ENCODE measurements around the gene PSMB2.
"Not testable (repeated sequence)": the region's sequence is repeated elsewhere in the genome, so short reads cannot be mapped to it uniquely, and the experiment has no call there.

PSMB2 gene

DNA sequence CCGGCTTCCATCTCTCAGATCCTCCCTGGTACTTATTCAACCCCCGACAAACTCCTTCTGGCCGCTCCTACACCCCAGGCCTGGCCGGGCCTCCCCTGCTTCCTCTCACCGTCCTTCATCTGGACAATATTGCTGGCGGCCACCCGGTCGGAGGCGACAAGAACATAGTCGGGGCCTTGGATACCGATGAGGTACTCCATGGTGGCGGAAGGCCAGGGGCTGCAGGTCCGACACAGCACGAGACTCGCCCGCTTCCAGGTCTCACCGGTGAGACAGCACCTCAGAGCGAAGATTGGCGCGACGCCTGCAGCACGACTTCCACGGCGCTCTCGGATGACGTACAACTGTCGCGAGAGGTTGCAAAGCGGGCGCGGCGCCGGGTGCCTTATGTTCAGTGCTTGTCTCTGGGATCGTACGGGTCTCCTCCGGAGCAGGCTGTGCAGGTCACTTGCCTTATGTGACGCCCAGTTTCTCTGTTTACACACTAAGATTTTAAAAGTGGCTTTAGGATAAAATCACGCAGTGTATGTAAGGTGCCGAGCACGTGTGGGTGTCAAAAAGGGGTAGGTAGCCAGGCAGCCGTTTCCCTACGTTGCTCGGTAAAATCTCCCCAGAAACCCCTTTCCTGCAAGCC lies at the start of gene PSMB2:
Gene PSMB2 (minus strand): TSS at position 294 of the 634 bp plus-strand sequence. CDS start 94 bp downstream, at position 200.
- DNase-seq = peak; percentile 90

DNA sequence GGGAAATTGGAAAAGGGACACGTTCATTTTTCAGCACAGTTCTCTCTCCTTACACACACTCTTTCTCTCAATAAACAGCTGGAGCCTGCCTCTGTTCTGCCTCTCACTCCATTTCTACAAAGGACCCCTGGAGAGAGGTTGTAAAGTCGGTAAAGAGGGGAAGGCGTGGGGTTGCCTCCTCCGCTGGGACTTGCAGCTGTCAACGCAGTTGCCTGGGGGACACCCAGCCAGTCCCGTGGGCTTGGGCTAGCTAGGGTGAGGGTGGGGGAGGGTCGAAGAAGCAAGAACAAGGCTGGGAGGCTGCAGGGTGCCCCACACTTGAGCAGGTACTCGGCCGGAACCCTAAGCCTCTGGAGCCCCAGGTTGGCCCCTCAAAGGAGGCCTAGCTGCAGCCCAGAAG lies 49.8 kb upstream of the PSMB2 start:
- no peak for DNase-seq

DNA sequence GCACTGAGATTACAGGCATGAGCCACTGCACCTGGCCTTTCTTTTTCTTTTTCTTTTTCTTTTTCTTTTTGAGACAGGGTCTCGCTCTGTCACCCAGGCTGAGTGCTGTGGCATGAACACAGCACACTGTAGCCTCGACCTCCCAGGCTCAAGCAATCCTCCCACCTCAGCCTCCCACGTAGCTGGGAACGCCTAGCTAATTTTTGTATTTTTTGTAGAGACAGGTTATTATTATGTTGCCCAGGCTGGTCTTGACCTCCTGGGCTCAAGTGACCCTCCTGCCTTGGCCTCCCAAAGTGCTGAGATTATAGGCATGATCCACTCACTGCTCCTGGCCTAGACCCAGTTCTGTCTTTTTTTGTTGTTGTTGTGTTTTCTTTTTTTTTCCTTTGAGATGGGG lies 48.8 kb upstream of the PSMB2 start:
- DNase-seq = not testable (repeated sequence)

DNA sequence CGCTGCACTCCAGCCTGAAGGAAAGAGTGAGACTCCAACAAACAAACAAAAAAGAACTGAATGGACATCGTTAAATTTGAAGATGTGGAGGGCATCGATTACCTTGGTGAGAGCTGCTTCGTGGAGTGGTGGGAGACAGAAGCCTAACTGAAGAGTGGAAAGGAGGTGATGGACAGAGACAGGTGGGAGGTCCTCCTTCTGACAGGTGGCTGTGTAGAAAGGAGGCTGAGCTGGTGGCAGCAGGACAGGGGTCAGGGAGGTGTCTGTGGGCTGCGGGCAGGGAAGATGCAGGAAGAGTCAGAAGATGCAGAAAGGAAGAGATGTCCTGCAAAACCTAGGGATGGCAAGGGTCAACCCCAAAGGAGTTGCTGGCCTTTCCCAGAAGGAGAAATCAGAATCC lies 46.8 kb upstream of the PSMB2 start:
- DNase-seq = no peak

DNA sequence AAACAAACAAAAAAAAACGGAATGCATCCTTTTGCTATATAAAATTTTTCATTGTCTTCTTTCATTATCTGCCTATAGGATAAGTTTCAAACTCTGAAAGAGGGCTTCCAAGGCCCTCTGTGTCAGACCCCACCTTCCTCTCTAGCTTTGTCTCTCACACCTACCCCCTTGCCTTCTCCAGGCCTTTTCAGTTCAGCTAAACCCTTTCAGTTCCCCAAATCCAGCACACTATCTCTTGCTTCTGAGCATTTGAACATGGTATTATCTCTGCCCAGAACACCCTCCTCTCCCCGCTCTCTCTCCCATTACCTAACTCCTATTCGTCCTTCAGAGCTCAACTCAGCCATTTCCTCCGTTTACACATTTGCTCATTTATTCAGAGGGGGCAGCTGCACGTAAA lies 41.7 kb upstream of the PSMB2 start:
- DNase-seq = no peak

DNA sequence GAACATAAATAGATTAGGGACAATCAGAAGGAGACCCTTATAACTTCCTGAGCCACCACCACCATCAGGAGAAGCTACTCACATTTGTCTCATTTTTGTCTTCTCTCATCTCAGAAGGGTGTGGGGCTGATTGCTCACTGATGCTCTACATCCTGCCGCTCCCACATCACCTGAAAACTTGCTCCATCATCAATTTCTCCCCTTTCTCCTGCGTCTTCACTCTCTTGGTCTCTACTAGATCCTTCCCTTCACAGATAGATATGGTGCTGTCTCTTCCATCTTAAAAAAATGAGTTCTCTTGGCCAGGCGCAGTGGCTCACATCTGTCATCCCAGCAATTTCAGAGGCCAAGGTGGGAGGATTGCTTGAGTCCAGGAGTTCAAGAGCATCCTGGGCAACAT lies 38.9 kb upstream of the PSMB2 start:
- DNase-seq = no peak

DNA sequence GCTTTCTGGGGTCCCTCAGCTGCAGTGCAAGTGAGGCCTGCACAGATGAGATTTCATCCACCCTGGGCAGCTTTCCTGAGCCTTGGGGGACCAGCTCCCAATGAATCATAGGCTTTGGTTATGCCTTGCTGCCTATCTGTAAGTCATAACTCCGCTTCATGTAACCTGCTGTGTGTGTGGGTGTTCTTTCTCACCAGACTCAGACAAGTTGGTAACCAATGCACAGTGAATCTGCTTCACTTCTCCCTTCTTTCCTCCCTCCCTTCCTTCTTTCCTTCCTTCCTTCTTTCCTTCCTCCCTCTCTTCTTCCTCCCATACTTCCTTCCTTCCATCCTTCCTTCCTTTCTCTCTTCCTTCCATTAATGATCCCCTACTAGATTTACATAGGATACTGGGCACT lies 34.4 kb upstream of the PSMB2 start:
- DNase-seq = no peak

DNA sequence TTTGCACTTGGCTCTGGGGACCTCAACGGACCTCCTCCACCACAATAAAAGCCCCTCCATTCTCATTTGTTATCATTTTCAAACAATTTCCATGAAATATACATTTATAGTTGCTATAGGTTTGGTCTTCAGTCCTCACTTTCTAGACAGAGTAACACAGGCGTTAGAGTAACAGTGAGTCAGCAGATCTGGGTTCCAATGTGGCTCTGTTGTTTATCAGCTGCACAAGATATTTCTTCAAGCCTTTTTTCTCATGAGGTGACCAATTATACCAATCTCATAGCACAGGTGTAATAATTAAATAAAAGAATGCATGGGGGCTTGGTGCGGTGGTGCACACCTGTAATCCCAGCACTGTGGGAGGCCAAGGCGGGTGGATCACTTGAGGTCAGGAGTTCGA lies 32.8 kb upstream of the PSMB2 start:
- DNase-seq = no peak

DNA sequence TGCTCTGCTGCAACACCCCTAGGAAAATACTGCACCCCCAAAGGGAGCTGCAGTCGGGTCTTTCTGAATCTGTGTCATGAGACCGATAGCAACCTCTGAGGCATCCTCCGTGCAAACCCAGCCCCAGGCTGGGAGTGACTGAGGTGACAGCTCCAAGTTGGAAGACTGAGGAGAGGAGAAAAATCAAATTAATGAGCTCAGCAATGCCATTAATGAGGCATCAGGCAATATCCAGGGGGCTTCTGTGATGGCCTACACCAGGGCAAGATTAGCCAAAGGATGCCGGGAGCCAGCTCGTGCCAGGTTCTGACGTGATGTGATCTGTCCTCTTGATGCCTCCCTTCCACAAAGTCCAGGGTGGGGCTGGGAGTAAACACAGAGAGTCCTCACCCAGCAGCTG lies 30.8 kb upstream of the PSMB2 start:
- DNase-seq = no peak

DNA sequence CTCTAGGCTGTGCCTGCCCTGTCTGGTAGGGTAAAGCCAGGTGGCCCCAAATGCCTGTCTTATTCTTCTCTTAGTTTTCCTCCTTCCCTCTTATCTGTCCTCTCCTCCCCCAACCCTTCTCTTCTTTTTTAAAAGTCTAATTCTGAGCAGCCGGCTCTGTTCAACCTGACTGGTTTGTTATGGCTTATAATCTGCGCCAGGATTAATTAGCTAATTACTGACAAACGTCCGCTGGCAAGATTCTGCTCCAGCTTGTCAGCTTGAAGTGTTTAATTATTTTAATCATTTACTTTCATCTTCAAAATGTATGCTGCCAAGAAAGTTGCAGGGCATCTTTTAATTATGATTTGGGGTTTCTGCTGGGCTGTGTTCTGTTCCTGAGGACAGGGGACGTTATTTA lies 27.2 kb upstream of the PSMB2 start:
- DNase-seq = no peak

DNA sequence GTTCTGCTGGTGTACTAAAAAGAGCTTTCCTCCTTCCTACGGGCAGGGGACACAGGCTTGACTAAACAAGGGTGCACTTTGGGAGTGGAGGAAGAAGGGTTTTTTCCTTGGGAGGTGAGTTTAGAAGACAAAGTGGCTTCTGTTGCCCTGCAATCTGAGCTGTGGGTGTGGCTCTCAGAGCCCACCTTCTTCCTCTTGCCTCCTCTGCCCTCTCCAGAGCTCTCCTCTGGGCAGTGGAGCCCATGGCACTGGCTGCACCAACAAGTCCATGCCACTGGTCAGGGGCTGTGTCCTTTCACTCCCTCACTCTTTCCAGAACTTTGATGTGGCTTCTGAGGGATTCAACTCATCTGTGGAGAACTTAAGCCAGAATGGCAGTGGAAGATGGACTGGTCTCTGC lies 25.6 kb upstream of the PSMB2 start:
- no peak for DNase-seq

DNA sequence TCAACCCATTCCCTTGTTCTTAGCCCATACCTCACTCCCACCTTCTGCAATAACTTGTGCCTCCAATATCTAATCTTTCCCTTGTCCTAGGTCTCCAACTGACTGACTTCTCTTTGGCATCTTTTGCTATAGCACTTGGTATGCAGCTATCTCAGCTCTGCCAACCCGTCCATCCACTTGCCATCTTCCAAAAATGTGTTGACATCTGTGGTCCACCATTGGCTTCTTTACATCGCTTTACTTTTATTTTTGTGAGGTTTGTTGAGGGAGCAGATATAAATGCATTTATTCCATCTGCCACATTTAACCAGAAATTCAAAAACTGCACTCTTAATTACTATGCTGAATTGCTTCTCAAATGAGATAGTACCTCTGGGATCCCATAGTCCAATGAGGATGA lies 24.9 kb upstream of the PSMB2 start:
- no peak for DNase-seq

DNA sequence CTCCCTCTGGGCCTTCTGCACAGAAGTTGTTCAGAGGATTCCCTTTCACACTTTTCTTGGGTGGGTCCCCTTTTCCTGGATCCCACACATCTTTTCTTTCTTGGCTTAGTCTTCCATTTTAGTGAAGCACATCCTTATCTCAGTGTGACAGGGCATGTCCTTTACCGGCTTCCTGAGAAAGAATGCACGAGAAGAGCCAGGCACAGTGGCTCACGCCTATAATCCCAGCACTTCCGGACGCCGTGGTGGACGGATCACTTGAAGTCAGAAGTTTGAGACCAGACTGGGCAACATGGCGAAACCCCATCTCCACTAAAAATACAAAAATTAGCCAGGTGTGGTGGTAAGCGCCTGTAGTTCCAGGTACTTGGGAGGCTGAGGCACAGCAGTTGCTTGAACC lies 22.1 kb upstream of the PSMB2 start:
- no peak for DNase-seq

DNA sequence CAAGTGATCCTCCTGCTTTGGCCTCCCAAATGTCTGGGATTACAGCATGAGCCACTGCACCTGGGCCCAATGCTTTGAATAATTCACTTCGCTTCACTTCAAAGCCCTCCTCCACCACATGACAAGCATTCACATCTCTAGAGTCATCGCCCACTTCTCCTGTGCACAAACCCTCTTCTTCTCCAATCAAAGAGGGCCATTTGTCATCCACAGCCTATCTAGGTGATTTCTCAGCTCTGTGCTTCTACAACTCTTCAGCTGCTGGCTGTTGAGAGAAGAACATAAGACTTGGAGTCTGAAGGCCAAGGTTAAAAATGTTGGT lies 20.1 kb upstream of the PSMB2 start:
- DNase-seq = no peak

DNA sequence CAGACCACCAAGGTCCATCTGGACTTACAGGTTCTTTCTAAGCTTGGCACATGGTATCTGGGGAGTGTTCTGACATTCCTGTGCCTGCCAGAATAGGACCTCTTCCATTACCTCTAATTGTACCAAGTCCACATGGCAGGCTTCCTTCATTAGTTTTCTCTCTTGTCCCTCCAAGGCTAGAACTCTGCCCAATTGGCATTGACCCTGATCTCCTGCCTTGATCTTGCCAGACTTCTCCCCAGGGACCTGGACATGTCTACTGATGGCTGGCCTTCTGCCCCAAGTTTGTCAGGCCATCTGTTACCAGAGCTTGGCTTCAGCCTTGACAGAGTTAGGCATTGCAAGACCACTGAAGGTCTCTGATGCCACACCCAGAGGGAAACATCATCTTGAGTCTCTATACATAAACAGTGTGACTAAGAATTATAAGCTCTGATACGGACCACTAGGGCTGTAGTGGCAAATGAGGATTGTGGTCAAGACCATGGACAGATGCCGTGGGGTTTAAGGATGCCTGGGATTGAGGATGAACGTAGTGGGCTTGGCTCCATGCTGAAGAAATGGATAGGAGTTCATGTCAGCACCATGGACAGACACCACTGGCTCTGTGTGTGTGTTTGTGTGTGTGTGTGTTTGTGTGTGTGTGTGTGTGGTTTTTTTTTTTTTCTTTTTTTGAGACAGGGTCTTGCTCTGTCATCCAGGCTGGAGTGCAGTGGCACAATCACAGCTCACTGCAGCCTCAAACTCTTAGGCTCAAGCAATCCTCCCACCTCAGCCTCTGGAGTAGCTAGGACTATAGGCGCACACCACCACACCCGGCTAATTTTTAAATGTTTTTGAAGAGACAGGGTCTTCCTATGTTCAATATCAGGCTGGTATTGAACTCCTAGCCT lies 19.5 kb upstream of the PSMB2 start:
- DNase-seq = no peak

DNA sequence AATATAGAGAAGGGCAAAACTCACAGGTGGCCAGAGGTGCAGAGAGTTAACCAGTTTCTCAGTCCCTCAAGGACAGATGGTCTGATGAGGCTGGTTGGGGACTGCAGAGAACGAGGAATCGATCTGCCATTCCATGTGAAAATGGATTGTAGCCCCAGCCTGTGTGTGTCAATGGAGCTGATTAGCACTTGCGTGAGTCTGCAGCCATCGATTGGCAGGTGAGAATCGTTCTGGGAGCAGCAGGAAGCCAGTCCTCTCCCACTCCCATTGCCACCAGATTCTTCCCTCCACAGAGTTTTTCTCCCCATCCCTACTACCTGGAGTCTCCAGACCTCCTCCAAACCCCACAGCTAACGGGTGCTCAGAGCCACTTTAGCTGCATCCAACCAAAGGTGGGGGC lies 18.3 kb upstream of the PSMB2 start:
- DNase-seq = no peak

DNA sequence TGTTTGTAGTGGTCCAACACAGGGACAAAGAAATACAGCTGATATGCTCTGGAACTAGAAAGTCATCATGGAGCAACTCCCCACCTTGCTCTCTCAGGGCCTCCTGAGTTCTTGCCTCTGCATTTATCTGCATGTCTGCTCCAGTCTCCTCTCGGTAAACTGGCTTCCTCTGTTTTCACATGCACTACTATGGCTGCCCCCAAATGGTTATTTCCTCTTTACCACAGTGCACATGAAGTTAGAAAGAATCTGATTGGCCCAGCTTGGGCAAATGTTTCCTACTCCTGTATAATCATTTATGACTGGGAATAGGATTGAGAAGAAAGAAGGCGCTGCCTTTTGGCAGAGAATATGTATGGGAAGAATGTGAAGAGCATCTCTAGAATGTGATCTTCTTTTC lies 16.5 kb upstream of the PSMB2 start:
- DNase-seq = no peak

DNA sequence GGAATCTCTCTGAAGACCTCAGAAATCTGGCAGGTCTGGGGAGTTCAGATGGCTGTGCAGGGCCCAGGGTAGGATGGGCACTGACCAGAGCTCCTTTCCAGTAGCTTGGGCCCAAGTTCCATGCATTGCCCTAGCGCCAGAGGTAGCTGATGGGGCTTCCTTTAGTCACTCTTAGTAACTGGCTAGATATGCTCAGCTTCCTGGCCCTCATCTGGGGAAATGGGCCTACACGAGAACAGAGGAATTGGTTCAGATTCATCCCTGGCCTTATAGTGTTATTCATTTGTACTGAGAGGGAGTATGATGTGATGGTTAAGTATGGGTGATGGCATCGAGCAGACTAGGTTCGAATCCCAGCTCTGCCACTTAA lies 15.5 kb upstream of the PSMB2 start:
- DNase-seq = no peak

DNA sequence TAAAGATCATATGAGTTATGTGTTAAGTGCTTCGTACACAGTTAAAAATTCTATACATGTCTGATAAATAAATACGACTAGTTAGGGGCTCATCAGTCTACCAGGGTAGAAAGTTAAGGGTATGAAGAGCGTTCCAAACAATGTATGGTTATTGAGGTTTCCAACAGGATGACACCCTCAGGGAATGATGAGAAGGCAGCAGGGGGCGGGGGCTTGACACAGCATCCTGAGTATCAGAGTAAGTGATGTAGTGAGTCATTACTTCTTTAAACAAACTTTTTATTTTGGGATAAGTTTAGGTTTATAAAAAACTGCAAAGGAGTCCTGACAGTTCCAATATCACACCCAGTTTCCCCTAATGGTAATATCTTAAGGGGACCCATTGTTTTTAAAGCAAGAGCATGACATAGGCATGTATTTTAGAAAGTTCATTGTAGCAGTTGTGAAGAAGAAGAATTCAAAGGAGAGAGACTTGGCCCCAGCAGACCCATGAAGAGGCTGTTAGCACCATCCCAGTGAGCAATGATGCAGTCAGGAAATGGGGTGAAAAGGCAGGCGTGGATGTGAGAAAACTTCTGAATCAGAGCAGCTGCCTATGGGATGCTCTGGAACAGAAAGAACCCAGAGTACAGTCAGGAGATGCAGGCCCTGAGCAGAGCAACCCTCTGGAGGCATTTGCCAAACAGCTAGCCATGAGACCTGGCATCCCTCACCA lies 15.0 kb upstream of the PSMB2 start:
- no peak for DNase-seq

DNA sequence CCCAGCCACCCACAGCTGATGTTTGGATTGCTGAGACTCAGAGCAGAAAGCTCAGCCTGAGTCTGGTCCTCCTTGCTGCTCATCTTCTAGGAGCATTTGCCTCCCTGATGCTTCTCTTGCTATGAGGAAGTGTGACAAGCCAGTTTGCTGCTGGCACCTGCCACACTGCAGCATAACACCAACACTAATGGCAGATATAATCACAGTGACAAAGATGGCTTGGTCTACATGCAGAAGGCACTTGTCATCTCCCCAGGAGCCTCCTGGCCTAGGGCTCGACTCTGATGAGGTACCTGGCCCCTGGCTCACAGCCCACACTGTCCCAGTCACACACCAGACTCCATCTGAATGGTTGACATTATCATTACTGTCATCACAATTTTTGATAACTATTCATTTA lies 13.9 kb upstream of the PSMB2 start:
- no peak for DNase-seq

DNA sequence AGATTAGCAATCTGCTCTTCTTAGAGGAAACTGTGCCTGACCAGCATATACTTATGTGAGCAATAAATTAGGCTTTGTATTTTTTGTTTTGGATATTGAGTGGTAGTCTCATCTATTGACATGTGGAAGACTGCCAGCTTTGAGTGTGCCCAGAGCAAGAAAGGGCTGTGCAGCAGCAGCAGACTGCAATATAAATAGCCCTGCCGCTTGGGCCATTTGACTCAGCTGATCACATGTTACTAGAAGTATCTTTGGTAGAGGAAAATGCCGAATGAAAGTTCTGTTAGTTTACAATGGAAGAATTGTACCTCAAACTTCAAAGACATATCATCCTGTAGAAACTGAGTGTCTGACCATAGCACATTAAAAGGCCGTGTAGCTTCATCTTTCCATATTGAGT lies 9.1 kb upstream of the PSMB2 start:
- no peak for DNase-seq

DNA sequence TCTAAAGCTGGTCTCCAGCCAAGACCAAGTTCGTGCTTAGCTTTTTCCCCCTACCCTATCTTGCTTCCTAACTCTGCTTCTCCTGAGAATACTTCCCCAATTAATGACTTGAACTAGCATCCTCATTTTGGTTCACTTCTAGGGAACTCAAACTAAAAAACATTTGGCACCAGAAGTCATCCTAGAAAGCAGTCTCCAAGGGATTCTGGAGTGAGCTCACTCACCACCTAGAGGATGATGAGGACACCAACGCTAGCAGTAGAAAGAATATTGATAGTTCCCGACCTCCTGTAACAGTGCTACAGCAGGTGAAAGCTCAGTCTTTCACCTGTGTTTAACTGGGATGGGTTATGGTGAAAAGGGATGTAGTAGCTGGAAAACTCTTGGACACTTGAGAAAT lies 4.7 kb upstream of the PSMB2 start:
- DNase-seq = no peak

DNA sequence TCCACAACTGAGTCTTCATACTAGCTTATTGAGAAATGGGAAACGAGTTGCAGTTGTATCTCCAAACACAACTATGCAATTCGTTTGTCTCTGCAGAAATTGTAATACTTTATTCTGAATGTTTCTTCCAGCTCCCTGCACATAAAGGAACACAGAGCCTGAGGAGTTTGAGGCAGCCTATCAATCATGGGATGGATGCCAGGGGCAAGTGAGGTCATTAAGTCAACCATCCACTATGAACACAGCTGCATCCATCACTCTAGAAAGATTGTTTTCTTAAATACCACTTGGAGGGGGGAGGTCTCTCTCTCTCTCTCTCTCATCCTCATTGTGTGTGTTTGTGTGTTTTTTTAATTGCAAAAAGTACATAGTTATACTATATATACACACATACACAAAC lies 2.9 kb upstream of the PSMB2 start:
- no peak for DNase-seq

DNA sequence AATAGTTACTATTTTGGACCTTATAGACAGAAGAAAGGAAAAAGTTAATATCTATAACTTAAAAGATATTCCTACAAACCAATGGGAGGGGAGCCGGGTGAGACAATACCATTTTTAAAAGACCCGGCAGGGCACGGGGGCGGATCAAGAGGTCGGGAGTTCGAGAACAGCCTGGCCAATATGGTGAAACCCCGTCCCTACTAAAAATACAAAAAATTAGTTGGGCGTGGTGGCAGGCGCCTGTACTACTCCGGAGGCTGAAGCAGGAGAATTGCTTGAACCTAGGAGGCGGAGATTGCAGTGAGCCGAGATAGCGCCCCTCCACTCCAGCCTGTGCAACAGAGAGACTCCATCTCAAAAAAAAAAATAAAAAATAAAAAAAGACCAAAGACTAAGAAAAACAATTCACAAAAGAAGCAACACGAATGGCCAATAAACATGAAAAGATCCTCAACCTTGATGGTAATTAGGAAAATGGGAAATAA lies 1.2 kb upstream of the PSMB2 start:
- no peak for DNase-seq
